A549 (cell line): ENCODE results near the gene KMO.

ENCODE experiments used
- ATOH8 ChIP-seq: fragments of 250-450 bp; sonication (Bioruptor Pico); IDR thresholded peaks from 2 replicates; pipeline ENCODE4 v1.5.0; 2020; ENCODE audit warnings: low read depth, mild to moderate bottlenecking, moderate library complexity
- BHLHE40 ChIP-seq: IDR thresholded peaks from 2 replicates; pipeline ENCODE4 v1.6.1; 2012; ENCODE audit warnings: low read depth, low read length, inconsistent platforms
- CHD2 ChIP-seq: fragments of 150-350 bp; IDR thresholded peaks from 2 replicates; pipeline ENCODE4 v1.6.1; 2014; ENCODE audit warnings: low read length; ENCODE audit not compliant: partially characterized antibody
- EP300 ChIP-seq, 2 experiments: fragments of >200 bp; sonication (Bioruptor Twin); formaldehyde crosslinking; IDR thresholded peaks; 2 replicates in 1 of 2; 3 replicates in 1 of 2; pipeline ENCODE4 v1.6.1; 2016 to 2017
- FOSB ChIP-seq: fragments of 250-450 bp; sonication (Bioruptor Pico); IDR thresholded peaks from 2 replicates; pipeline ENCODE4 v1.5.0; 2020; ENCODE audit warnings: mild to moderate bottlenecking, moderate library complexity
- HOXA7 ChIP-seq: fragments of 250-450 bp; sonication (Bioruptor Pico); IDR thresholded peaks from 2 replicates; pipeline ENCODE4 v1.5.0; 2020; ENCODE audit warnings: mild to moderate bottlenecking, moderate library complexity
- PHF8 ChIP-seq: fragments of 200-600 bp; sonication (generic); IDR thresholded peaks from 2 replicates; pipeline ENCODE4 v1.6.1; 2016; ENCODE audit warnings: low read depth, mild to moderate bottlenecking, antibody characterized with exemption, moderate library complexity, borderline replicate concordance
- RAD21 ChIP-seq, 2 experiments: fragments of >200 bp in 1 of 2; sonication (Bioruptor Twin) in 1 of 2; formaldehyde crosslinking in 1 of 2; IDR thresholded peaks in 1 of 2; conservative IDR thresholded peaks in 1 of 2; 2 replicates in 1 of 2; 3 replicates in 1 of 2; pipeline ENCODE4 v1.6.1; 2012 to 2018; ENCODE audit warnings: inconsistent platforms in 1 of 2
- RFX5 ChIP-seq: fragments of 450-650 bp; IDR thresholded peaks from 2 replicates; pipeline ENCODE4 v1.7.1; 2014; ENCODE audit warnings: antibody characterized with exemption, mild to moderate bottlenecking, moderate library complexity
- TF ChIP-seq, protein P1 (sequence below): IDR thresholded peaks from 2 replicates; pipeline ENCODE4 v1.6.1; 2012
- TF ChIP-seq, protein P2 (sequence below): fragments of >200 bp; sonication (Bioruptor Twin); formaldehyde crosslinking; IDR thresholded peaks from 3 replicates; pipeline ENCODE4 v1.5.1; 2016

DNA sequence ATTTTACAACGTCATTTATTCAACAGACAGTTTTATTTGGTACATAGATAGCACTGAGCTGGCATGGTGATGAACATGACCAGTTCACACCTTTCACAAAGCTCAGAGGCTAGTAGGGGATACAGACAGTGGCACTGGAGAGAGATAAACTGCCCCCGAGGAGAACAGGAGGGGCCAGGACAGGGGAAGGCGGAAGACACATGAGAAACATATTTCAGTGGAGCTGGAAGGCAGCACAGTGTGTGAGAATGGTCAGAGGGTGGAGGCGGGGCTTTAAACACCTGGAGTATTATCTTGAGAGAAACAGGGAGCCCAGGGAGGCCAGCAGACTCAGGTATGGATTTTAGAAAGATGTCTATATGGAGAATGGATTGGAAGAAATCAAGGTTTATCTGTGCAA is 58.5 kb downstream of the KMO start:
- TF ChIP-seq, protein P1, sequence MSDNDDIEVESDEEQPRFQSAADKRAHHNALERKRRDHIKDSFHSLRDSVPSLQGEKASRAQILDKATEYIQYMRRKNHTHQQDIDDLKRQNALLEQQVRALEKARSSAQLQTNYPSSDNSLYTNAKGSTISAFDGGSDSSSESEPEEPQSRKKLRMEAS, result no peak
- TF ChIP-seq, protein P2, sequence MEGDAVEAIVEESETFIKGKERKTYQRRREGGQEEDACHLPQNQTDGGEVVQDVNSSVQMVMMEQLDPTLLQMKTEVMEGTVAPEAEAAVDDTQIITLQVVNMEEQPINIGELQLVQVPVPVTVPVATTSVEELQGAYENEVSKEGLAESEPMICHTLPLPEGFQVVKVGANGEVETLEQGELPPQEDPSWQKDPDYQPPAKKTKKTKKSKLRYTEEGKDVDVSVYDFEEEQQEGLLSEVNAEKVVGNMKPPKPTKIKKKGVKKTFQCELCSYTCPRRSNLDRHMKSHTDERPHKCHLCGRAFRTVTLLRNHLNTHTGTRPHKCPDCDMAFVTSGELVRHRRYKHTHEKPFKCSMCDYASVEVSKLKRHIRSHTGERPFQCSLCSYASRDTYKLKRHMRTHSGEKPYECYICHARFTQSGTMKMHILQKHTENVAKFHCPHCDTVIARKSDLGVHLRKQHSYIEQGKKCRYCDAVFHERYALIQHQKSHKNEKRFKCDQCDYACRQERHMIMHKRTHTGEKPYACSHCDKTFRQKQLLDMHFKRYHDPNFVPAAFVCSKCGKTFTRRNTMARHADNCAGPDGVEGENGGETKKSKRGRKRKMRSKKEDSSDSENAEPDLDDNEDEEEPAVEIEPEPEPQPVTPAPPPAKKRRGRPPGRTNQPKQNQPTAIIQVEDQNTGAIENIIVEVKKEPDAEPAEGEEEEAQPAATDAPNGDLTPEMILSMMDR, result no peak
- TF ChIP-seq FOSB (CRISPR knock-in tag) (no peak), RFX5 (no peak), CHD2 (no peak), EP300 (IDR thresholded peaks at IDR 0.05) (no peak), HOXA7 (CRISPR knock-in tag) (no peak), ATOH8 (CRISPR knock-in tag) (no peak), RAD21 (conservative IDR thresholded peaks at IDR 0.05 in 1 of 2, IDR thresholded peaks at IDR 0.05 in 1 of 2) (no peak), PHF8 (no peak), BHLHE40 (no peak)
